GM12878 (cell line): ENCODE measurements around the gene DAGLA. TPM values are rescaled to one million over a fixed set of nuclear protein-coding genes. Genes with fewer than 3 reads are reported as not detected.

Source experiments
- ATAC-seq: fragments of 200-7000 bp; cut with Tn5 transposase; 3 replicates; pipeline ENCODE4 v1.9.1; 2020; ENCODE audit warnings: mild to moderate bottlenecking, moderate library complexity
- BruUV-seq: library from RNA; stranded (reverse); fragments of 400-500 nt; replicated peaks from 2 replicates; lab custom pipeline; 2021; lab: Mats Ljungman, UMichigan
- CTCF ChIA-PET: fragments of 300-600 bp; sonication (Branson Sonifier 250); formaldehyde crosslinking; extraction: SDS; loops from one replicate; lab custom pipeline; 2021; ENCODE audit warnings: inconsistent platforms; lab: Yijun Ruan, JAX
- POLR2A ChIA-PET: fragments of 350-600 bp; formaldehyde crosslinking; extraction: SDS; loops from one replicate; lab custom pipeline; 2021; ENCODE audit warnings: inconsistent platforms; lab: Charles Lee
- RAD21 ChIA-PET: fragments of 300-600 bp; sonication (Branson Sonifier 250); formaldehyde crosslinking; loops from one replicate; lab custom pipeline; 2023; ENCODE audit warnings: antibody characterized with exemption; ENCODE audit not compliant: unreplicated experiment; lab: Charles Lee
- SMC1A ChIA-PET: fragments of 300-600 bp; sonication (Branson Sonifier 250); formaldehyde crosslinking; loops from one replicate; lab custom pipeline; 2023; ENCODE audit not compliant: unreplicated experiment, uncharacterized antibody; lab: Charles Lee
- DNase-seq: peaks from one replicate; pipeline ENCODE4 v3.0.0-alpha.2; 2011; ENCODE audit warnings: low read depth, low spot score
- FAIRE-seq: peaks from 3 replicates; lab custom pipeline; 2011; peaks lifted over from hg19 to GRCh38; lab: Jason Lieb, UNC
- H2AFZ ChIP-seq: 2 replicates; pipeline ENCODE4 v1.6.0; 2011; ENCODE audit warnings: low read depth, low read length, control low read depth; ENCODE audit not compliant: control insufficient read depth
- H3K27ac ChIP-seq: 2 replicates; pipeline ENCODE4 v1.5.1; 2011; ENCODE audit warnings: control low read depth; ENCODE audit not compliant: control insufficient read depth, insufficient read depth
- H3K27me3 ChIP-seq, 2 experiments: replicated peaks in 1 of 2; 2 replicates each; pipeline versions ENCODE4 v1.6.0 to v1.6.1; 2011; ENCODE audit warnings: low read length in 1 of 2; ENCODE audit not compliant: control insufficient read depth in 2 of 2, insufficient read depth in 2 of 2
- H3K36me3 ChIP-seq, 2 experiments: 2 replicates each; pipeline ENCODE4 v1.5.1; 2011; ENCODE audit warnings: low read length in 1 of 2; ENCODE audit not compliant: control insufficient read depth in 2 of 2, insufficient read depth in 2 of 2
- H3K4me1 ChIP-seq: 2 replicates; pipeline ENCODE4 v1.6.1; 2011; ENCODE audit warnings: mild to moderate bottlenecking, low read length, moderate library complexity, mixed read lengths; ENCODE audit not compliant: control insufficient read depth, insufficient read depth
- H3K4me2 ChIP-seq: 2 replicates; pipeline ENCODE4 v1.6.0; 2011; ENCODE audit warnings: control low read depth; ENCODE audit not compliant: control insufficient read depth, insufficient read depth
- H3K4me3 ChIP-seq: fragments of 200-600 bp; sonication (generic); 2 replicates; pipeline ENCODE4 v1.5.1; 2016
- H3K79me2 ChIP-seq: 2 replicates; pipeline ENCODE4 v1.6.0; 2011; ENCODE audit warnings: low read length; ENCODE audit not compliant: control insufficient read depth, insufficient read depth
- H3K9ac ChIP-seq: 2 replicates; pipeline ENCODE4 v1.8.0; 2011; ENCODE audit warnings: low read length, control low read depth, mixed read lengths; ENCODE audit not compliant: control insufficient read depth, insufficient read depth
- H3K9me3 ChIP-seq: replicated peaks from 3 replicates; pipeline ENCODE4 v1.5.1; 2011; ENCODE audit warnings: mild to moderate bottlenecking, low read length; ENCODE audit not compliant: control insufficient read depth, insufficient read depth
- H4K20me1 ChIP-seq: 2 replicates; pipeline ENCODE4 v1.6.0; 2011; ENCODE audit not compliant: control insufficient read depth, insufficient read depth
- IRF4 ChIP-seq: IDR thresholded peaks from 2 replicates; pipeline ENCODE4 v1.6.1; 2011; ENCODE audit warnings: low read depth, low read length
- JUNB ChIP-seq: IDR thresholded peaks from 2 replicates; pipeline ENCODE4 v1.6.1; 2016; ENCODE audit warnings: antibody characterized with exemption, mild to moderate bottlenecking
- KAT2A ChIP-seq: conservative IDR thresholded peaks from 2 replicates; pipeline ENCODE4 v1.6.1; 2011; ENCODE audit warnings: low read depth, low read length; ENCODE audit not compliant: control insufficient read depth
- KLF5 ChIP-seq: fragments of 450-650 bp; IDR thresholded peaks from 2 replicates; pipeline ENCODE4 v1.6.1; 2014; ENCODE audit warnings: mild to moderate bottlenecking; ENCODE audit not compliant: partially characterized antibody
- NR2C1 ChIP-seq: fragments of 450-650 bp; IDR thresholded peaks from 2 replicates; pipeline ENCODE4 v1.6.1; 2017; ENCODE audit warnings: antibody characterized with exemption, mild to moderate bottlenecking, moderate library complexity
- SIX5 ChIP-seq: IDR thresholded peaks from 2 replicates; pipeline ENCODE4 v1.6.1; 2011; ENCODE audit warnings: mild to moderate bottlenecking, low read depth, low read length, moderate library complexity; ENCODE audit not compliant: severe bottlenecking
- SMAD1 ChIP-seq: fragments of 450-650 bp; IDR thresholded peaks from 2 replicates; pipeline ENCODE4 v1.6.1; 2018; ENCODE audit warnings: mild to moderate bottlenecking, low read depth; ENCODE audit not compliant: partially characterized antibody
- TCF3 ChIP-seq: IDR thresholded peaks from 2 replicates; pipeline ENCODE4 v1.6.1; 2012; ENCODE audit warnings: low read depth, mild to moderate bottlenecking, low read length, borderline replicate concordance; ENCODE audit not compliant: insufficient read depth
- WGBS: methylation state at CpG from one replicate; pipeline ENCODE4 v1.1.6; 2016; ENCODE audit warnings: low lambda C conversion rate; ENCODE audit not compliant: insufficient replicate concordance, insufficient coverage; ENCODE audit errors: missing lambda C conversion rate; 5-methylcytosine and 5-hydroxymethylcytosine counted together
- in situ Hi-C: fragments of 300-500 bp; cut with MboI; formaldehyde crosslinking; loops from 9 replicates; pipeline ENCODE4 v1.14.3; 2018; ENCODE audit warnings: mixed read lengths
- intact Hi-C: fragments of 100-400 bp; cut with micrococcal nuclease; formaldehyde crosslinking; loops from one replicate; pipeline ENCODE4 v1.14.2; 2022; ENCODE audit not compliant: unreplicated experiment
- polyA plus RNA-seq, 11 experiments: library from polyadenylated mRNA; depleted of rRNA in 4 of 11; unstranded in 6 of 11; stranded (reverse) in 5 of 11; fragments of >200 nt; fragmentation: Nextera tagmentation in 4 of 11; fragmentation: Illumina TruSeq in 1 of 11; extraction: Ambion mirVana in 4 of 11; extraction: Trizol in 1 of 11; gene quantifications; 1 replicate in 1 of 11; 2 replicates in 10 of 11; pipeline versions ENCODE4 v1.2.1 to v1.2.3, GENCODE V29; 2011 to 2016; ENCODE audit warnings: inconsistent platforms in 2 of 11, missing spikeins in 2 of 11, low read depth in 1 of 11
- total RNA-seq, 4 experiments: library from RNA; depleted of rRNA in 3 of 4; stranded (reverse); fragments of >200 nt in 3 of 4; fragmentation: Illumina TruSeq in 1 of 4; extraction: Trizol in 1 of 4; gene quantifications; 2 replicates each; pipeline versions ENCODE4 v1.2.1 to v1.2.3, GENCODE V29; 2013 to 2021
- TF ChIP-seq, protein P1 (sequence below): fragments of 450-650 bp; formaldehyde crosslinking; IDR thresholded peaks from 2 replicates; pipeline ENCODE4 v1.5.0; 2022; ENCODE audit warnings: mild to moderate bottlenecking, missing genetic modification characterization

DAGLA gene
- total and polyA plus RNA-seq, 10 of the 15 experiments (the other 5 are each of a cell fraction or from before 2014, with no cell fraction given): 0.05 TPM; not detected in 9

DNA sequence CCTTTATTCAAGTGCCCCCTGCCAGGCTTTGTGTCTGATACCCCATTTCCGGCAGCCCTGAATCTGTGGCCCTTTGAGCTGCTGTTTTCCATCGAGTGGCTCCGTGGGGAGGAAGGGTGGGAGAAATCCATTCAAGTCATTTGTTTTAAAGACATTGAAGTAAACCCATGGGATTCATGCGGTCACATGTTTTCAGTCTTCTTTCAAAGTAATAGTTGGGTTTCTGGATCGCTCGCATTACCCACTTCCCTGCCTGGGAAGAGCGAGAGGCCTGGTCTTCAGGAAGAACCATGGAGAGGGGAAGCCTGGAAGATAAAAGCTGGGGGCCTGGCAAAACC, 14.4 kb downstream of the DAGLA start:
- peaks cover 6% of the 10 kb centered on the region for H3K4me1 ChIP-seq
- WGBS: 63% methylated on average over 7 of the region's 7 CpGs
- no TSS peak for BruUV-seq

More for the DNA sequence above, 14.4 kb downstream of the DAGLA start:
- Histone ChIP-seq H3K27ac (no peak overlapping the region), H3K27me3 (peaks cover 0 to 2% of the 10 kb centered on the region in 2 experiments; a peak in 2 of 4 replicates), H3K4me3 (no peak overlapping the region), H3K79me2 (no peaks in the 10 kb centered on the region), H3K9ac (no peak overlapping the region), H2AFZ (no peak overlapping the region), H4K20me1 (no peaks in the 10 kb centered on the region), H3K9me3 (no peaks in the 10 kb centered on the region), H3K4me2 (no peak overlapping the region), H3K36me3 (no peaks in the 10 kb centered on the region)
- intact Hi-C loops: no loop called here
- POLR2A ChIA-PET: no interaction called here
- FAIRE-seq (no peak), ATAC-seq (no peak), DNase-seq (no peak)
- TF ChIP-seq IRF4 (no peak), SIX5 (no peak), KAT2A (no peak), TCF3 (no peak), KLF5 (no peak), JUNB (no peak), NR2C1 (no peak), SMAD1 (no peak)
- TF ChIP-seq, protein P1, sequence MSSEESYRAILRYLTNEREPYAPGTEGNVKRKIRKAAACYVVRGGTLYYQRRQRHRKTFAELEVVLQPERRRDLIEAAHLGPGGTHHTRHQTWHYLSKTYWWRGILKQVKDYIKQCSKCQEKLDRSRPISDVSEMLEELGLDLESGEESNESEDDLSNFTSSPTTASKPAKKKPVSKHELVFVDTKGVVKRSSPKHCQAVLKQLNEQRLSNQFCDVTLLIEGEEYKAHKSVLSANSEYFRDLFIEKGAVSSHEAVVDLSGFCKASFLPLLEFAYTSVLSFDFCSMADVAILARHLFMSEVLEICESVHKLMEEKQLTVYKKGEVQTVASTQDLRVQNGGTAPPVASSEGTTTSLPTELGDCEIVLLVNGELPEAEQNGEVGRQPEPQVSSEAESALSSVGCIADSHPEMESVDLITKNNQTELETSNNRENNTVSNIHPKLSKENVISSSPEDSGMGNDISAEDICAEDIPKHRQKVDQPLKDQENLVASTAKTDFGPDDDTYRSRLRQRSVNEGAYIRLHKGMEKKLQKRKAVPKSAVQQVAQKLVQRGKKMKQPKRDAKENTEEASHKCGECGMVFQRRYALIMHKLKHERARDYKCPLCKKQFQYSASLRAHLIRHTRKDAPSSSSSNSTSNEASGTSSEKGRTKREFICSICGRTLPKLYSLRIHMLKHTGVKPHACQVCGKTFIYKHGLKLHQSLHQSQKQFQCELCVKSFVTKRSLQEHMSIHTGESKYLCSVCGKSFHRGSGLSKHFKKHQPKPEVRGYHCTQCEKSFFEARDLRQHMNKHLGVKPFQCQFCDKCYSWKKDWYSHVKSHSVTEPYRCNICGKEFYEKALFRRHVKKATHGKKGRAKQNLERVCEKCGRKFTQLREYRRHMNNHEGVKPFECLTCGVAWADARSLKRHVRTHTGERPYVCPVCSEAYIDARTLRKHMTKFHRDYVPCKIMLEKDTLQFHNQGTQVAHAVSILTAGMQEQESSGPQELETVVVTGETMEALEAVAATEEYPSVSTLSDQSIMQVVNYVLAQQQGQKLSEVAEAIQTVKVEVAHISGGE: no peak
- SMC1A ChIA-PET: no interaction called here
- RAD21 ChIA-PET: no interaction called here
- CTCF ChIA-PET: no interaction called here
- in situ Hi-C loops: no loop called here
